Fibroblast of gingiva (primary cell): ENCODE data around the gene PIP5K1A.
"Not testable (repeated sequence)": the region's sequence is repeated elsewhere in the genome, so short reads cannot be mapped to it uniquely, and the experiment has no call there.

Experiments used
- DNase-seq: peaks from one replicate; pipeline ENCODE4 v3.0.0-alpha.2; 2011; ENCODE audit warnings: low read depth

Gene PIP5K1A

GRCh38 chr1:151254217-151255213 lies 56.2 kb downstream of the PIP5K1A start, which contains the start of gene PSMD4:
Gene PSMD4, plus strand, starts transcription at chr1:151254734. Its CDS starts 49 bp downstream, at chr1:151254783.
- DNase-seq = peak; percentile 96

- no peak for DNase-seq
These were observed 57.0 kb downstream of the PIP5K1A start for GRCh38 chr1:151255381-151255780.

- no peak for DNase-seq
These were observed 61.0 kb downstream of the PIP5K1A start for GRCh38 chr1:151259351-151259750.

GRCh38 chr1:151265446-151266236 lies 67.3 kb downstream of the PIP5K1A start:
- no peak for DNase-seq

- DNase-seq = no peak
These were observed 68.0 kb downstream of the PIP5K1A start for GRCh38 chr1:151266315-151266714.

GRCh38 chr1:151266821-151267220 lies 68.5 kb downstream of the PIP5K1A start:
- no peak for DNase-seq

GRCh38 chr1:151267760-151268159 lies 69.4 kb downstream of the PIP5K1A start:
- no peak for DNase-seq

- no peak for DNase-seq
These were observed 75.6 kb downstream of the PIP5K1A start for GRCh38 chr1:151273924-151274466.

- not testable (repeated sequence) for DNase-seq
These were observed 77.0 kb downstream of the PIP5K1A start for GRCh38 chr1:151275341-151275740.

GRCh38 chr1:151277249-151277648 lies 78.9 kb downstream of the PIP5K1A start:
- no peak for DNase-seq

- DNase-seq = peak; percentile 99
These were observed 83.0 kb downstream of the PIP5K1A start for GRCh38 chr1:151281225-151281968.

- DNase-seq = peak; percentile 100
These were observed 83.9 kb downstream of the PIP5K1A start, which contains the start of gene ZNF687 for GRCh38 chr1:151281969-151282882. Gene ZNF687, plus strand, starts transcription at chr1:151282299. Its CDS starts 3,993 bp downstream, at chr1:151286292.

- no peak for DNase-seq
These were observed 84.8 kb downstream of the PIP5K1A start for GRCh38 chr1:151282883-151283725.

- no peak for DNase-seq
These were observed 85.7 kb downstream of the PIP5K1A start for GRCh38 chr1:151284013-151284577.

GRCh38 chr1:151286619-151287340 lies 88.4 kb downstream of the PIP5K1A start:
- DNase-seq = no peak

- no peak for DNase-seq
These were observed 89.0 kb downstream of the PIP5K1A start for GRCh38 chr1:151287341-151287699.

GRCh38 chr1:151287767-151288500 lies 89.6 kb downstream of the PIP5K1A start:
- DNase-seq = no peak

- DNase-seq = no peak
These were observed 90.2 kb downstream of the PIP5K1A start for GRCh38 chr1:151288502-151288901.
